ENCODE data around the gene CLCA2.

The CLCA2 gene

GRCh38 chr1:86381223-86381622 is 42.7 kb upstream of the CLCA2 start:
- Histone ChIP-seq H3K4me3 (ENCODE audit: low read depth, low read length) (no peak overlapping the region), H3K27ac (no peak overlapping the region), H3K27me3 (ENCODE audit: insufficient read depth, low read depth, severe bottlenecking) (no peaks in the 10 kb centered on the region), H3K36me3 (no peaks in the 10 kb centered on the region), H3K9me3 (ENCODE audit: severe bottlenecking) (peaks cover 6% of the 10 kb centered on the region)
- no peak for DNase-seq
- TF ChIP-seq CTCF (IDR thresholded peaks at IDR 0.05; ENCODE audit: low read depth, low read length), result no peak

- Histone ChIP-seq H3K4me3 (ENCODE audit: low read depth, low read length) (no peak overlapping the region), H3K27ac (no peak overlapping the region)
Observed at GRCh38 chr1:86382878-86383277, 41.1 kb upstream of the CLCA2 start.

GRCh38 chr1:86387916-86388627 is 35.9 kb upstream of the CLCA2 start:
- Histone ChIP-seq H3K27me3 (ENCODE audit: insufficient read depth, low read depth, severe bottlenecking) (no peaks in the 10 kb centered on the region), H3K27ac (no peak overlapping the region), H3K9me3 (ENCODE audit: severe bottlenecking) (no peaks in the 10 kb centered on the region), H3K4me3 (ENCODE audit: low read depth, low read length) (no peak overlapping the region), H3K36me3 (no peaks in the 10 kb centered on the region)
- no peak for TF ChIP-seq CTCF (IDR thresholded peaks at IDR 0.05; ENCODE audit: low read depth, low read length)
- no peak for DNase-seq

More at GRCh38 chr1:86382878-86383277, 41.1 kb upstream of the CLCA2 start:
- Histone ChIP-seq H3K9me3 (ENCODE audit: severe bottlenecking) (no peaks in the 10 kb centered on the region), H3K36me3 (no peaks in the 10 kb centered on the region), H3K27me3 (ENCODE audit: insufficient read depth, low read depth, severe bottlenecking) (no peaks in the 10 kb centered on the region)
- no peak for DNase-seq
- no peak for TF ChIP-seq CTCF (IDR thresholded peaks at IDR 0.05; ENCODE audit: low read depth, low read length)

GRCh38 chr1:86388777-86389176 is 35.2 kb upstream of the CLCA2 start:
- H3K36me3 ChIP-seq, result no peaks in the 10 kb centered on the region
- no peak for TF ChIP-seq CTCF (IDR thresholded peaks at IDR 0.05; ENCODE audit: low read depth, low read length)
- no peak for DNase-seq
- H3K4me3 ChIP-seq (ENCODE audit: low read depth, low read length), result no peak overlapping the region
- no peaks in the 10 kb centered on the region for H3K27me3 ChIP-seq (ENCODE audit: insufficient read depth, low read depth, severe bottlenecking)
- H3K27ac ChIP-seq, result no peak overlapping the region
- no peaks in the 10 kb centered on the region for H3K9me3 ChIP-seq (ENCODE audit: severe bottlenecking)

- no peak for TF ChIP-seq CTCF (IDR thresholded peaks at IDR 0.05; ENCODE audit: low read depth, low read length)
Observed at GRCh38 chr1:86389307-86389706, 34.7 kb upstream of the CLCA2 start.

GRCh38 chr1:86394416-86394815 is 29.6 kb upstream of the CLCA2 start:
- Histone ChIP-seq H3K4me3 (ENCODE audit: low read depth, low read length) (no peak overlapping the region), H3K27ac (no peak overlapping the region), H3K36me3 (no peaks in the 10 kb centered on the region; the same call in 1 of the 2 replicates), H3K9me3 (ENCODE audit: severe bottlenecking) (no peaks in the 10 kb centered on the region), H3K27me3 (ENCODE audit: insufficient read depth, low read depth, severe bottlenecking) (no peaks in the 10 kb centered on the region)
- no peak for DNase-seq
- TF ChIP-seq CTCF (IDR thresholded peaks at IDR 0.05; ENCODE audit: low read depth, low read length), result no peak

More at GRCh38 chr1:86389307-86389706, 34.7 kb upstream of the CLCA2 start:
- H3K9me3 ChIP-seq (ENCODE audit: severe bottlenecking), result no peaks in the 10 kb centered on the region
- DNase-seq, result no peak
- no peaks in the 10 kb centered on the region for H3K27me3 ChIP-seq (ENCODE audit: insufficient read depth, low read depth, severe bottlenecking)
- H3K27ac ChIP-seq, result no peak overlapping the region
- no peaks in the 10 kb centered on the region for H3K36me3 ChIP-seq
- no peak overlapping the region for H3K4me3 ChIP-seq (ENCODE audit: low read depth, low read length)
